K562 (cell line): ENCODE data around the gene CYS1. TPM values are rescaled to one million over a fixed set of nuclear protein-coding genes. Genes with fewer than 3 reads are reported as not detected.

Experiments
- ATAC-seq: fragments of 200-7000 bp; cut with Tn5 transposase; 3 replicates; pipeline ENCODE4 v1.9.1; 2020; ENCODE audit warnings: moderate library complexity
- BruUV-seq: library from RNA; stranded (reverse); fragments of 400-500 nt; replicated peaks from 2 replicates; lab custom pipeline; 2021; lab: Mats Ljungman, UMichigan
- CTCF ChIA-PET: fragments of 300-600 bp; formaldehyde crosslinking; extraction: SDS; loops from one replicate; lab custom pipeline; 2021; ENCODE audit warnings: low intra/inter-chr PET ratio; lab: Yijun Ruan, JAX
- POLR2A ChIA-PET: fragments of 300-600, 350-650 bp; sonication (Branson Sonifier 250); formaldehyde crosslinking; extraction: SDS; loops from one replicate; lab custom pipeline; 2021; ENCODE audit warnings: antibody characterized with exemption, inconsistent platforms; lab: Yijun Ruan, JAX
- DNase-seq, 4 experiments: peaks; one replicate each; pipeline versions ENCODE4 v3.0.0 to v3.0.0-alpha.2; 2011 to 2018; ENCODE audit warnings: low spot score in 3 of 4, mixed read lengths in 3 of 4; ENCODE audit errors: extremely low read depth in 1 of 4
- FAIRE-seq: peaks from 2 replicates; lab custom pipeline; 2011; peaks lifted over from hg19 to GRCh38; lab: Jason Lieb, UNC
- H2AFZ ChIP-seq: 2 replicates; pipeline ENCODE4 v1.6.0; 2011; ENCODE audit warnings: low read depth, low read length, control low read depth, inconsistent platforms
- H3K27ac ChIP-seq: fragments of 200-600 bp; 3 replicates; pipeline ENCODE4 v1.8.0; 2011; ENCODE audit warnings: low read depth, mild to moderate bottlenecking, control low read depth, inconsistent platforms, low read length, moderate library complexity, mixed read lengths; ENCODE audit errors: extremely low read depth
- H3K27me3 ChIP-seq, 2 experiments: fragments of 300-600 bp in 1 of 2; 2 replicates in 1 of 2; 3 replicates in 1 of 2; pipeline versions ENCODE4 v1.6.0 to v1.8.0; 2011; ENCODE audit warnings: inconsistent platforms in 2 of 2, low read length in 2 of 2, mild to moderate bottlenecking in 1 of 2, mixed read lengths in 1 of 2, moderate library complexity in 1 of 2; ENCODE audit not compliant: control insufficient read depth in 2 of 2, insufficient read depth in 2 of 2
- H3K36me3 ChIP-seq: fragments of 300-600 bp; 3 replicates; pipeline ENCODE4 v1.8.0; 2011; ENCODE audit warnings: mild to moderate bottlenecking, low read length, inconsistent platforms; ENCODE audit not compliant: control insufficient read depth, insufficient read depth
- H3K4me1 ChIP-seq, 2 experiments: fragments of 200-600 bp in 1 of 2; replicated peaks in 1 of 2; 2 replicates in 1 of 2; 3 replicates in 1 of 2; pipeline versions ENCODE4 v1.5.1 to v1.8.0; 2011; ENCODE audit warnings: inconsistent platforms in 2 of 2, low read length in 2 of 2, mild to moderate bottlenecking in 1 of 2, mixed read lengths in 1 of 2, moderate library complexity in 1 of 2; ENCODE audit not compliant: control insufficient read depth in 2 of 2, insufficient read depth in 2 of 2
- H3K4me2 ChIP-seq: 2 replicates; pipeline ENCODE4 v1.6.1; 2011; ENCODE audit warnings: low read length, control low read depth, inconsistent platforms, mixed read lengths; ENCODE audit not compliant: insufficient read depth
- H3K4me3 ChIP-seq: fragments of 200-600 bp; sonication (generic), shearing (Covaris generic); 2 replicates; pipeline ENCODE4 v1.5.1; 2016; ENCODE audit warnings: control low read depth, inconsistent platforms
- H3K79me2 ChIP-seq: fragments of 200-600 bp; 3 replicates; pipeline ENCODE4 v1.8.0; 2011; ENCODE audit warnings: low read length, inconsistent platforms; ENCODE audit not compliant: control insufficient read depth, insufficient read depth
- H3K9ac ChIP-seq, 2 experiments: 2 replicates each; pipeline versions ENCODE4 v1.6.0 to v1.6.1; 2011; ENCODE audit warnings: low read depth in 2 of 2, low read length in 2 of 2, control low read depth in 1 of 2, inconsistent platforms in 1 of 2, mild to moderate bottlenecking in 1 of 2, mixed read lengths in 1 of 2; ENCODE audit not compliant: insufficient read depth in 1 of 2
- H3K9me1 ChIP-seq: one replicate; pipeline ENCODE4 v1.6.0; 2011; ENCODE audit warnings: inconsistent platforms, mild to moderate bottlenecking, low read length, moderate library complexity; ENCODE audit not compliant: control insufficient read depth, insufficient read depth
- H3K9me3 ChIP-seq: replicated peaks from 2 replicates; pipeline ENCODE4 v1.5.1; 2011; ENCODE audit warnings: low read depth, low read length, inconsistent platforms; ENCODE audit not compliant: control insufficient read depth, insufficient read depth
- H4K20me1 ChIP-seq: replicated peaks from 2 replicates; pipeline ENCODE4 v1.6.1; 2011; ENCODE audit warnings: low read length, inconsistent platforms, mixed read lengths; ENCODE audit not compliant: control insufficient read depth, insufficient read depth
- CHCHD3 ChIP-seq: fragments of 250-450 bp; sonication (Bioruptor Pico); IDR thresholded peaks from 2 replicates; pipeline ENCODE4 v2.1.2; 2022; ENCODE audit warnings: mild to moderate bottlenecking
- DNMT1 ChIP-seq: fragments of 450-650 bp; IDR thresholded peaks from 2 replicates; pipeline ENCODE4 v1.6.1; 2016; ENCODE audit warnings: antibody characterized with exemption, mild to moderate bottlenecking
- NCOA1 ChIP-seq: fragments of 450-650 bp; IDR thresholded peaks from 2 replicates; pipeline ENCODE4 v1.6.1; 2016; ENCODE audit warnings: low read depth
- RAD21 ChIP-seq, 2 experiments: fragments of 250-450 bp in 1 of 2; fragments of 450-650 bp in 1 of 2; sonication (Bioruptor Pico) in 1 of 2; formaldehyde crosslinking in 1 of 2; IDR thresholded peaks in 1 of 2; conservative IDR thresholded peaks in 1 of 2; 2 replicates each; pipeline versions ENCODE4 v1.4.0 to v1.8.0; 2020 to 2022; ENCODE audit warnings: mild to moderate bottlenecking in 2 of 2, moderate library complexity in 1 of 2
- RBFOX2 ChIP-seq: fragments of 200-400 bp; formaldehyde crosslinking; IDR thresholded peaks from 2 replicates; pipeline ENCODE4 v1.6.1; 2017; ENCODE audit warnings: low read depth, mild to moderate bottlenecking, low read length, moderate library complexity
- ZNF23 ChIP-seq: fragments of 250-450 bp; sonication (Bioruptor Pico); IDR thresholded peaks from 2 replicates; pipeline ENCODE4 v1.4.0; 2020; ENCODE audit warnings: mild to moderate bottlenecking
- ZNF57 ChIP-seq: fragments of 450-650 bp; formaldehyde crosslinking; IDR thresholded peaks from 2 replicates; pipeline ENCODE4 v1.4.0; 2020; ENCODE audit warnings: mild to moderate bottlenecking, moderate library complexity
- WGBS: fragments of 100-300 bp; shearing (Covaris generic); methylation state at CpG from one replicate; pipeline ENCODE4 v1.1.6; 2016; ENCODE audit warnings: low coverage, mixed read lengths; ENCODE audit not compliant: insufficient coverage; ENCODE audit errors: missing lambda C conversion rate; 5-methylcytosine and 5-hydroxymethylcytosine counted together
- in situ Hi-C: fragments of 300-500 bp; cut with MboI; formaldehyde crosslinking; loops from 4 replicates; pipeline ENCODE4 v1.15.0; 2018; ENCODE audit warnings: inconsistent platforms, mixed read lengths
- intact Hi-C: fragments of 100-400 bp; cut with micrococcal nuclease; formaldehyde crosslinking; loops from 2 replicates; pipeline ENCODE4 v1.14.2; 2022
- polyA plus RNA-seq, 8 experiments: library from polyadenylated mRNA; depleted of rRNA in 4 of 8; stranded (reverse) in 5 of 8; unstranded in 3 of 8; fragments of >200 nt; fragmentation: Nextera tagmentation in 2 of 8; fragmentation: Illumina TruSeq in 1 of 8; extraction: Ambion mirVana in 2 of 8; extraction: Trizol in 1 of 8; gene quantifications; 2 replicates each; pipeline versions ENCODE4 v1.2.1 to v1.2.3, GENCODE V29; 2011 to 2014; ENCODE audit warnings: inconsistent platforms in 1 of 8, missing spikeins in 1 of 8
- total RNA-seq, 7 experiments: library from RNA; depleted of rRNA in 6 of 7; stranded (reverse); fragments of >200 nt in 6 of 7; fragmentation: Illumina TruSeq in 2 of 7; extraction: Trizol in 2 of 7; gene quantifications; 2 replicates each; pipeline versions ENCODE4 v1.2.1 to v1.2.3, GENCODE V29; 2011 to 2021; ENCODE audit warnings: low replicate concordance in 1 of 7
- TF ChIP-seq, protein P1 (sequence below): IDR thresholded peaks from 2 replicates; pipeline ENCODE4 v1.6.1; 2011; ENCODE audit not compliant: insufficient read length; ENCODE audit errors: extremely low read depth
- TF ChIP-seq, protein P2 (sequence below): sonication (generic); formaldehyde crosslinking; IDR thresholded peaks from 2 replicates; pipeline ENCODE4 v1.8.0; 2023; ENCODE audit warnings: missing genetic modification reagents, mild to moderate bottlenecking, borderline replicate concordance
- TF ChIP-seq, protein P3 (sequence below): IDR thresholded peaks from 2 replicates; pipeline ENCODE4 v1.6.1; 2012; ENCODE audit warnings: low read depth, low read length, improper control_type of control experiment, borderline replicate concordance

Gene CYS1
- total and polyA plus RNA-seq, 9 of the 15 experiments (the other 6 are each of a cell fraction or from before 2014, with no cell fraction given): 0.11 to 0.13 TPM; not detected in 7

DNA sequence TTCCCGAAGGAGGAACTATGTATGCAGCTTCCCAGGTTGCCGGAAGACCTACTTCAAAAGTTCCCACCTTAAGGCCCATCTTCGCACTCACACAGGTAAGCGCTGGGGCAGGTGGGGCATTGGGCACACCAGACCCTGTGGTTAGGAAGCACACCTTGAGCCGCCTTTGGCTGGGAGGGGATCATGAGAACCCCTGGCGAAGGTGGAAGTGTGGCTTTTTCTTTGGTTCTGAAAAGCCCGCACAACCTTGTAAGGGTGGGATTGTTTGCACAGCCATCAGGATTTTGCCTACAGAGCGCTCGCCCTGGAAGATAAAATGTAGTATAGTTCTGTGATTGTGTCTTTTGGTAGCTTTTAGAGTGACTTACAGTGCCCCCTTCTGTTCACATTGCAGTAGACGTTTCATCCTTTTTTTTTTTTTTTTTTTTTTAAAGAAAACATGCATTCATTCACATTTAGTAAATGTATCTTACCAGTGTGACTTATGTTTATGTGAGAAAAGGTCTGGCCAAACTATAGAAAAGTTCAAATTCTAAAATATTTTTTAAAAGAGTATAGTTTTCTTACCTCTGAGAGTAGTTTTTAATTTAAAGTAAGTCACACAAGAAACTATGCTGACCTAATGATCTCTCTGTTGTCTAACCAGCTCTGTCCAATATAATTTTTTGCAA, 31.6 kb downstream of the CYS1 start:
- no peaks in the 10 kb centered on the region for H3K27me3 ChIP-seq
- H3K4me3 ChIP-seq: no peak overlapping the region
- BruUV-seq: no TSS peak
- in situ Hi-C loops (loop anchor here (5.0 kb wide), 2 partner anchors 61 to 236 kb away; no protein-coding TSS in a partner anchor), intact Hi-C loops (loop anchor here (1.0 kb wide), 2 partner anchors 64 to 234 kb away; no protein-coding TSS in a partner anchor)
- H3K36me3 ChIP-seq: peaks cover 70% of the 10 kb centered on the region
- H3K79me2 ChIP-seq: peaks cover 41% of the 10 kb centered on the region
- H3K9me1 ChIP-seq: peaks cover 7% of the 10 kb centered on the region
- no peaks in the 10 kb centered on the region for H3K9me3 ChIP-seq
- H4K20me1 ChIP-seq: peaks cover 8% of the 10 kb centered on the region; the same call in 1 of the 2 replicates
- no peak overlapping the region for H3K9ac ChIP-seq
- 64% methylated on average over 9 of the region's 10 CpGs for WGBS
- POLR2A ChIA-PET: interaction anchor here (0.7 to 1.3 kb wide), 4 partner anchors 62 to 1325 kb away, joined by 3 to 6 read pairs (median 4); no protein-coding TSS in a partner anchor
- no peak overlapping the region for H3K4me2 ChIP-seq
- H3K27ac ChIP-seq: no peak overlapping the region
- DNase-seq (peak in 2 of 4 experiments; percentile 59 to 71), FAIRE-seq (peak; percentile 71), ATAC-seq (peak; percentile 25; the same call in 2 of the 3 replicates)
- H2AFZ ChIP-seq: no peak overlapping the region
- CTCF ChIA-PET: interaction anchor here (0.6 to 2.0 kb wide), 7 partner anchors 25 to 249 kb away, joined by 3 to 26 read pairs (median 3); partner anchors contain the start of gene GRHL1
- peaks cover 0 to 36% of the 10 kb centered on the region in 2 experiments; a peak in 4 of 5 replicates for H3K4me1 ChIP-seq
- TF ChIP-seq RAD21 (CRISPR knock-in tag; conservative IDR thresholded peaks at IDR 0.05 in 1 of 2, IDR thresholded peaks at IDR 0.05 in 1 of 2) (peak; percentile 60 to 64), NCOA1 (no peak), DNMT1 (no peak), ZNF23 (CRISPR knock-in tag) (no peak), RBFOX2 (0 out of 2 replicates have a peak, but pooled peaks have one; percentile 21), CHCHD3 (CRISPR knock-in tag) (no peak), ZNF57 (CRISPR knock-in tag) (no peak)
- TF ChIP-seq, protein P1, sequence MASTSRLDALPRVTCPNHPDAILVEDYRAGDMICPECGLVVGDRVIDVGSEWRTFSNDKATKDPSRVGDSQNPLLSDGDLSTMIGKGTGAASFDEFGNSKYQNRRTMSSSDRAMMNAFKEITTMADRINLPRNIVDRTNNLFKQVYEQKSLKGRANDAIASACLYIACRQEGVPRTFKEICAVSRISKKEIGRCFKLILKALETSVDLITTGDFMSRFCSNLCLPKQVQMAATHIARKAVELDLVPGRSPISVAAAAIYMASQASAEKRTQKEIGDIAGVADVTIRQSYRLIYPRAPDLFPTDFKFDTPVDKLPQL: no peak
- TF ChIP-seq, protein P2, sequence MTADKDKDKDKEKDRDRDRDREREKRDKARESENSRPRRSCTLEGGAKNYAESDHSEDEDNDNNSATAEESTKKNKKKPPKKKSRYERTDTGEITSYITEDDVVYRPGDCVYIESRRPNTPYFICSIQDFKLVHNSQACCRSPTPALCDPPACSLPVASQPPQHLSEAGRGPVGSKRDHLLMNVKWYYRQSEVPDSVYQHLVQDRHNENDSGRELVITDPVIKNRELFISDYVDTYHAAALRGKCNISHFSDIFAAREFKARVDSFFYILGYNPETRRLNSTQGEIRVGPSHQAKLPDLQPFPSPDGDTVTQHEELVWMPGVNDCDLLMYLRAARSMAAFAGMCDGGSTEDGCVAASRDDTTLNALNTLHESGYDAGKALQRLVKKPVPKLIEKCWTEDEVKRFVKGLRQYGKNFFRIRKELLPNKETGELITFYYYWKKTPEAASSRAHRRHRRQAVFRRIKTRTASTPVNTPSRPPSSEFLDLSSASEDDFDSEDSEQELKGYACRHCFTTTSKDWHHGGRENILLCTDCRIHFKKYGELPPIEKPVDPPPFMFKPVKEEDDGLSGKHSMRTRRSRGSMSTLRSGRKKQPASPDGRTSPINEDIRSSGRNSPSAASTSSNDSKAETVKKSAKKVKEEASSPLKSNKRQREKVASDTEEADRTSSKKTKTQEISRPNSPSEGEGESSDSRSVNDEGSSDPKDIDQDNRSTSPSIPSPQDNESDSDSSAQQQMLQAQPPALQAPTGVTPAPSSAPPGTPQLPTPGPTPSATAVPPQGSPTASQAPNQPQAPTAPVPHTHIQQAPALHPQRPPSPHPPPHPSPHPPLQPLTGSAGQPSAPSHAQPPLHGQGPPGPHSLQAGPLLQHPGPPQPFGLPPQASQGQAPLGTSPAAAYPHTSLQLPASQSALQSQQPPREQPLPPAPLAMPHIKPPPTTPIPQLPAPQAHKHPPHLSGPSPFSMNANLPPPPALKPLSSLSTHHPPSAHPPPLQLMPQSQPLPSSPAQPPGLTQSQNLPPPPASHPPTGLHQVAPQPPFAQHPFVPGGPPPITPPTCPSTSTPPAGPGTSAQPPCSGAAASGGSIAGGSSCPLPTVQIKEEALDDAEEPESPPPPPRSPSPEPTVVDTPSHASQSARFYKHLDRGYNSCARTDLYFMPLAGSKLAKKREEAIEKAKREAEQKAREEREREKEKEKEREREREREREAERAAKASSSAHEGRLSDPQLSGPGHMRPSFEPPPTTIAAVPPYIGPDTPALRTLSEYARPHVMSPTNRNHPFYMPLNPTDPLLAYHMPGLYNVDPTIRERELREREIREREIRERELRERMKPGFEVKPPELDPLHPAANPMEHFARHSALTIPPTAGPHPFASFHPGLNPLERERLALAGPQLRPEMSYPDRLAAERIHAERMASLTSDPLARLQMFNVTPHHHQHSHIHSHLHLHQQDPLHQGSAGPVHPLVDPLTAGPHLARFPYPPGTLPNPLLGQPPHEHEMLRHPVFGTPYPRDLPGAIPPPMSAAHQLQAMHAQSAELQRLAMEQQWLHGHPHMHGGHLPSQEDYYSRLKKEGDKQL: no peak
- TF ChIP-seq, protein P3, sequence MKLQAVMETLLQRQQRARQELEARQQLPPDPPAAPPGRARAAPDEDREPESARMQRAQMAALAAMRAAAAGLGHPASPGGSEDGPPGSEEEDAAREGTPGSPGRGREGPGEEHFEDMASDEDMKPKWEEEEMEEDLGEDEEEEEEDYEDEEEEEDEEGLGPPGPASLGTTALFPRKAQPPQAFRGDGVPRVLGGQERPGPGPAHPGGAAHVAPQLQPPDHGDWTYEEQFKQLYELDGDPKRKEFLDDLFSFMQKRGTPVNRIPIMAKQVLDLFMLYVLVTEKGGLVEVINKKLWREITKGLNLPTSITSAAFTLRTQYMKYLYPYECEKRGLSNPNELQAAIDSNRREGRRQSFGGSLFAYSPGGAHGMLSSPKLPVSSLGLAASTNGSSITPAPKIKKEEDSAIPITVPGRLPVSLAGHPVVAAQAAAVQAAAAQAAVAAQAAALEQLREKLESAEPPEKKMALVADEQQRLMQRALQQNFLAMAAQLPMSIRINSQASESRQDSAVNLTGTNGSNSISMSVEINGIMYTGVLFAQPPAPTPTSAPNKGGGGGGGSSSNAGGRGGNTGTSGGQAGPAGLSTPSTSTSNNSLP: 0 out of 2 replicates have a peak, but pooled peaks have one; percentile 26
